ENCODE results near the gene HOMER3.

Gene HOMER3

DNA sequence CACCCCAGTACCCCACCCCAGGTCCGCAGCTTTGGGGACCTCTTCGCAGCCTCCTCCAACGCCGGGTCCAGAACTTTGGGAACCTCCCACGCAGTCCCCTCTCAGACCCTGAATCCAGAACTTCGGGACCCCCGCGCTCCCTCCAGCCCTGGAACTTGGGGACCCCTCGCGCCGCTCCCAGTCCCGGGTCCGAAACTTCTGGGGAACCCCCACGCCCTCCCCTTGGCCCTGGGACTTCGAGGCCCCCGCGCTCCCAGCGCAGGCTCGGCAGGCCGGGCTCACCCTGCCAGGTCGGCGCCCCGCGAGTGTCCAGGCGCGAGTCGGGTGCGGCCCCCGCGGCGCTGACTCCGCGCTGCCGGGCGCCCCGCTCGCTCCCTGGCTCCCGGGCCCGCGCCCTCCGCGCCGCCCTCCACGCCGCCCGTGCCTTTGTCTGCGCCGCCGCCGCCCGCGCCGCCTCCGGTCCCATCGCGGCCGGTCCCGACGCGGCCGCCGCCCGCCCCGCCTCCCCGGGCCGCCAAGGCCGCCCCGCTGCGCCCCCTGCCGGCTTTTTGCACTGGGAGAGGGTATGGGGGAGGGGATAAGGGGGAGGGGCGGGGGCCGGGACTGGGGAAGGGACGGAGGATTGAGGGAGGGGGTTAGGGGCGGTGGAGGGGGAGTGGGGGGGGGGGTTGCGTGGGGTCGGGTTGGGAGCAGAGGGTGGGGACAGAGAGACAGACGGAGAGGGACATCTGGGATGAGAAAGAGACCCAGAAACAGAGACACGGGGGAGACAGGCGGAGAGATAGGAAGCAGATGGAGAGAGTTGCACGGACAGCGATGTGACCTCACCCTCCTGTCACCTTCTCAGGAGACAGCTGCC is at the start of gene HOMER3:
Gene HOMER3, minus strand, starts transcription at position 449 of the 859 bp plus-strand sequence. CDS start 2,235 bp downstream, outside the sequence.
- Histone ChIP-seq H3K36me3 (peaks cover 0 to 17% (median 10%) of the 10 kb centered on the region in 3 donors), H3K27ac (peak within 1 kb of the TSS; percentile 73 to 78), H3K9me3 (no peaks in the 10 kb centered on the region), H3K27me3 (no peaks in the 10 kb centered on the region), H3K4me3 (peak within 1 kb of the TSS; percentile 73 to 95), H3K4me1 (peaks cover 0 to 20% (median 13%) of the 10 kb centered on the region in 4 donors)
- peak; percentile 74 to 87 for DNase-seq
- TF ChIP-seq, protein P1, sequence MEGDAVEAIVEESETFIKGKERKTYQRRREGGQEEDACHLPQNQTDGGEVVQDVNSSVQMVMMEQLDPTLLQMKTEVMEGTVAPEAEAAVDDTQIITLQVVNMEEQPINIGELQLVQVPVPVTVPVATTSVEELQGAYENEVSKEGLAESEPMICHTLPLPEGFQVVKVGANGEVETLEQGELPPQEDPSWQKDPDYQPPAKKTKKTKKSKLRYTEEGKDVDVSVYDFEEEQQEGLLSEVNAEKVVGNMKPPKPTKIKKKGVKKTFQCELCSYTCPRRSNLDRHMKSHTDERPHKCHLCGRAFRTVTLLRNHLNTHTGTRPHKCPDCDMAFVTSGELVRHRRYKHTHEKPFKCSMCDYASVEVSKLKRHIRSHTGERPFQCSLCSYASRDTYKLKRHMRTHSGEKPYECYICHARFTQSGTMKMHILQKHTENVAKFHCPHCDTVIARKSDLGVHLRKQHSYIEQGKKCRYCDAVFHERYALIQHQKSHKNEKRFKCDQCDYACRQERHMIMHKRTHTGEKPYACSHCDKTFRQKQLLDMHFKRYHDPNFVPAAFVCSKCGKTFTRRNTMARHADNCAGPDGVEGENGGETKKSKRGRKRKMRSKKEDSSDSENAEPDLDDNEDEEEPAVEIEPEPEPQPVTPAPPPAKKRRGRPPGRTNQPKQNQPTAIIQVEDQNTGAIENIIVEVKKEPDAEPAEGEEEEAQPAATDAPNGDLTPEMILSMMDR (IDR thresholded peaks at IDR 0.05): peak; percentile 35 to 42
- intact Hi-C loops (cut with DNase I; ENCODE audit: low total_unique reads): loop anchor here (10.0 kb wide), 1 partner anchor 1724 kb away; the partner anchor contains the start of gene ZNF626

DNA sequence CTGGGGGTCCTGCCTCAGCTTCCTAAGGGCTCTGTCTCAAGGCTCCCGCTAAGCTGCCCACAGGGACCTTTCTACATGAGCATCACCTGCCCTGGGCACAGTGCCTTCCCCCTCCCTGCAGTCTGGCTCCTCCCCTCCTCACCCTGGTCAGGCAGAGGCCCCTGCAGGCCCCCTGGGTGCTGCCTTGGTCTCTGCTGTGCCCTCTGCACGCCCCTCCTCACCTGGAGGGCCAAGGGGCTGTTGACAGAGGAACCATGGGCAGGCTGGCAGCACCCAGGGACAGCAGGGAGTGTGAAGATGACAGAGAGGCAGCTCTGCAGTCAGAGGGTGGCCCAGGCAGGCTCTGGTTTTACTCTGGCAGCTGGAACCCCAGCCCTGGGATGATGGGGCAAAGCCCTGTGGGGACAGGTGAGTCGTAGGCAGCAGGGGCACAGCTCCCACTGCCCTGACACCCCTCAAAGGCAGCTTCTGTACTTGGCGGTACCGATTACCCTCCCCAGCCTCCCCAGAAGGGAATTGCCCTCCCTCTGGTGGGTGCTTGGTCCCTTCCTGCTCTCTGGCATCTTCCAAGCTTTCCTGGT is 49.2 kb upstream of the HOMER3 start:
- no peak for DNase-seq
- Histone ChIP-seq H3K36me3 (peaks cover 24 to 51% (median 34%) of the 10 kb centered on the region in 3 donors), H3K4me1 (no peaks in the 10 kb centered on the region), H3K9me3 (no peaks in the 10 kb centered on the region), H3K4me3 (no peak overlapping the region), H3K27ac (no peak overlapping the region), H3K27me3 (no peaks in the 10 kb centered on the region)
- TF ChIP-seq, protein P1 (IDR thresholded peaks at IDR 0.05): no peak
- intact Hi-C loops (cut with DNase I; ENCODE audit: low total_unique reads): no loop called here

DNA sequence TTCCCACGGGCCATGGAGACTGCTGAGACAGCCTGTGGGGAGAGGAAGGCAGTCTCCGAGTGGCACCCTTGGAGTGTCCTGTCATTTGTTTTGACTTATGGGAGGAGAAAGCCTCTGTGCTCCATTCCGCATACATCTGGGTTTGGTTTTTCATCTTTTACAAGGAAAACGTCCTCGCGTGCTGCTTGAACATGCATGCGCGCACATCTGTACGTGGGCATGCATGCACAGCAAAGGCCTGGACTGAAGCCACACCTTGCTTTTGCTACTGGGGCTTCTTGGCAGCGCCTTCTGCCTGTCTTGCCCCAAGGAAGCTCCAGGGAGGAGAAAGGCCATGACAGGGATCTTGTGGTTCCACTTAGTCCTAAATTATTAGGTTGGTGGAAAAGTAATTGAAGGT is 48.3 kb upstream of the HOMER3 start:
- DNase-seq: no peak
- intact Hi-C loops (cut with DNase I; ENCODE audit: low total_unique reads): no loop called here
- no peak overlapping the region for H3K27ac ChIP-seq
- H3K27me3 ChIP-seq: peaks cover 0 to under 1% of the 10 kb centered on the region in 2 donors
- H3K9me3 ChIP-seq: no peaks in the 10 kb centered on the region
- H3K36me3 ChIP-seq: peaks cover 16 to 42% (median 25%) of the 10 kb centered on the region in 3 donors
- no peak overlapping the region for H3K4me3 ChIP-seq
- TF ChIP-seq, protein P1 (IDR thresholded peaks at IDR 0.05): no peak
- no peaks in the 10 kb centered on the region for H3K4me1 ChIP-seq

DNA sequence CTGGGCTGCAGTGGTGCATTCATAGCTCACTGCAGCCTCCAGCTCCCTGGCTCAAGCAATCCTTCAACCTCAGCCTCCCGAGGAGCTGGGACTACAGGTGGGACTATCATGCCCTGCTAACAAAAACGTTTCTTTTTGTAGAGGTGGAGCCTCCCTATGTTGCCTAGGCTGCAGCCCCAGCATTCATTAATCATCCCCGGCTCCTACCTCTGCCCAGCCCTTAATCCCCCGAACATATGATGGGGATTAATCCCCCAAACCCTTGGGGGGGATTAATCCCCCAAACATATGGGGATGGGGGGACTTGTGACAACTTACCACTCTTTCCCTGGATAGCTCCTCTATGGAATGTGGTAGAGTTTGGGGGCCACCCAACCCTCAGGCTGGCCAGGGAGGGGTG is 46.4 kb upstream of the HOMER3 start:
- intact Hi-C loops (cut with DNase I; ENCODE audit: low total_unique reads): no loop called here
- H3K36me3 ChIP-seq: peaks cover 4 to 23% (median 6%) of the 10 kb centered on the region in 3 donors
- TF ChIP-seq, protein P1 (IDR thresholded peaks at IDR 0.05): no peak

DNA sequence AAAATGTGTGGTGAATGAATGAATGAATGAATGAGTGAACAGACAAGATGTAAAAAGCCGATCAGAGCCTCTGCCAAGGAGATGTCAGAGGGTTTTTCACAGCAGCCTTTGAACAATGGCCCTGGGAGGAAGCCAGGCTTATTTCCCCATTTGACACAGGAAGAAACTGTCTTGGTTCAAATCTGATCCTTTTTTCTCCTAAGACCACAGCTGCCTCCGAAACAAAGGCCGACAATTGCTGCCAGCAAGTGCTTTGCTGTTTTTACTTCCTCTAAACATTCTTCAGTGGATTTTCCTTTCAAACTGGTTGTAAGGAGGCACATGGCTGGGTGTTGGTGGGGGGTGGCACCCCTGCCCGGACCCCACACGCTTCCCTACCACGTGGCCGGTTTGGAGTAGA is 44.2 kb upstream of the HOMER3 start:
- no peak overlapping the region for H3K27ac ChIP-seq
- H3K4me1 ChIP-seq: no peaks in the 10 kb centered on the region
- TF ChIP-seq, protein P1 (IDR thresholded peaks at IDR 0.05): no peak
- H3K4me3 ChIP-seq: no peak overlapping the region
- DNase-seq: peak in 1 of 2 donors; percentile 44
- H3K9me3 ChIP-seq: no peaks in the 10 kb centered on the region
- intact Hi-C loops (cut with DNase I; ENCODE audit: low total_unique reads): no loop called here
- H3K27me3 ChIP-seq: peaks cover 0 to 23% of the 10 kb centered on the region in 2 donors
- H3K36me3 ChIP-seq: peaks cover 0 to 4% (median 0%) of the 10 kb centered on the region in 3 donors

More for the DNA sequence above, 46.4 kb upstream of the HOMER3 start:
- Histone ChIP-seq H3K9me3 (no peaks in the 10 kb centered on the region), H3K27me3 (peaks cover 0 to 15% of the 10 kb centered on the region in 2 donors), H3K4me1 (no peaks in the 10 kb centered on the region), H3K27ac (no peak overlapping the region), H3K4me3 (no peak overlapping the region)
- no peak for DNase-seq

Measured in tibial artery (tissue), 4 donors.